ENCODE measurements around the gene DCUN1D2.

DCUN1D2 gene

DNA sequence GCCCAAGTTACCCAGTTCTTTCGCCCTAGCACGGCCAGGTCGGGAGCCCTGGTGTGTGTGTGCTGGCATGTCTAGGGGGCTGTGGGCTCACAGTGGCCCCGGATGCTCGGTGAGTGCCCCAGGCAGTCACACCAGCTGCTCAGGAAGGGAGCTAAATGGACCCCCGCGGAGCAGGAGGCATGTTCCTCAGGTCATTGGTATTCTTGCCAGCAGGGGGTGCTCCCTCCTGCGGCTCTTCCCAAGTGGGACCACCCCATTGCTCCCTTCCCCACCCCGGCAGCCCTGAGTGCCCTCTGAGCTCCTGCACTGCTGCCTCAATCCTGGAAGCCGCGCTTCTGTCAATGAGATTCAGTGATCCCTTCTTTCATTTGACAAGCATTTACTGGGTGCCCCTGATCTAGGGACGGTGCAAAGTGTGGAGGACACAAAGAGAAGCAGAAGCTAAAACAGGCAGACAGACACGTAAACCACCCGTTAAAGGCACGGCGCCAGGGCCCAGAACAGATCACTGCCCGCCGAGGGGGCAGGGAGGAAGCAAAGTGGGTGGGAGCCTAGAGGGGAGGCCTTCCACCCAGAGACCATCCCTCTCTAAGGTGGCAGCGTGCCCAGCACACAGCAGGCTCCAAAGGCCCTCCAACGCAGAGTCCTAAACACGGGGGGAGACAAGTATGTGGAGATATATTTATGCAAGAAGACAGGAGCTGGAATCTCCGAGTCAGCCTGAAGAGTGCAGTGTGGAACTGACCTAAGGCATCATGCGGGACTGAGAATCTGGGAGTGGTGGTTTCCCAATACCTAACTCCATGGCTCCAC is 32.1 kb downstream of the DCUN1D2 start:
- H3K4me3 ChIP-seq = no peak overlapping the region
- H3K27ac ChIP-seq = no peak overlapping the region
- TF ChIP-seq CTCF (IDR thresholded peaks at IDR 0.05) = no peak
- DNase-seq (ENCODE audit: low spot score) = no peak

- H3K4me3 ChIP-seq = no peak overlapping the region
- no peak for DNase-seq (ENCODE audit: low spot score)
- TF ChIP-seq CTCF (IDR thresholded peaks at IDR 0.05) = no peak
- no peak overlapping the region for H3K27ac ChIP-seq
These were observed 33.0 kb downstream of the DCUN1D2 start for GRCh38 chr13:113457510-113457909.

DNA sequence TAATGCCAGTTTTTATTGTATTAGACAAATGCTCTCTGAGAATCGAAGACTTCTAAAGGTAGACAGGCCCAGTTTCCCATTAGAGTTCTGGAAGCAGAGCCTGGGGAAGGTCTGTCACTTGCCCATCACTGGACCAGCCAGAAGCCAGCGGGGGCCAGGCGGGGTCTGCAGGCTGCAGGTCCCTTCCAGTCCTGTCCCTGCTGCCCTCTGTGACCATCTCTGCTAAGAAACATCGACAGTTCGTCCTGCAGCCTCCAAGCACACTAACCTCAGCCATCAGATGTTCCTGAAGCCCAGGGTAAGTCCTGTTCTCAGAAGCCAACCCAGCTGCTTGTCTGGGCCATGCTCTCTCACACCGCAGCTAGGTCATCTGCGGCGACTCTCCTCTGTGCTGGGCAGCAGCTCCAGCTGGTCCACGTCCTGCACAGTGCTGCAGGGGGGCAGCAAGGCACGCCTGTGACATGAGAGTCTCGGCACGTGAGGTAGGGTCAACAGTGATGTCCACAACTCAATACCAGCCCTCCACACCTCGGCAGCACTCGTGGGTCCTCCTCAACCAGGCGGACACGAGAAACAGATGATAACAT is 34.3 kb downstream of the DCUN1D2 start:
- TF ChIP-seq CTCF (IDR thresholded peaks at IDR 0.05) = no peak
- DNase-seq (ENCODE audit: low spot score) = no peak
- Histone ChIP-seq H3K4me3 (no peak overlapping the region), H3K27ac (no peak overlapping the region)

DNA sequence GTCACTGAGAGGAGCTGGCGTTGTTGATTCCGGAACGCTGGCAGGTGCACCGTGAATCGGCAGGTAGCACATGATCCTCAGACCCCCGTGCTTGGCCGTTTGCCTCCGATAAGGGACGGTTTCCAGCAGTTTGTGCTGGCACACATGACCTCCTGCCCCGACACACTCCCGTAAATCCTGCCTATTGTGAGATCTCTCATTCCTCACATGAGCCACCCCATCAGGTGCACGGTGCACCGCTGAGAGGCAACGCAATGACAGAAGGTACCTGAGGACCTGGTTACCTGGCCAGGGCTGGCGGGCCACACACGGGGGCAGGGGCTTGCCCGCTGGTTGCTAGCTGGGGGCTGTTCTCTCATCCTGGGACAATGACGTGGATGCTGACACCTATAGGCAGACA is 35.1 kb downstream of the DCUN1D2 start:
- H3K4me3 ChIP-seq = no peak overlapping the region
- DNase-seq (ENCODE audit: low spot score) = no peak
- H3K27ac ChIP-seq = no peak overlapping the region
- TF ChIP-seq CTCF (IDR thresholded peaks at IDR 0.05) = no peak

DNA sequence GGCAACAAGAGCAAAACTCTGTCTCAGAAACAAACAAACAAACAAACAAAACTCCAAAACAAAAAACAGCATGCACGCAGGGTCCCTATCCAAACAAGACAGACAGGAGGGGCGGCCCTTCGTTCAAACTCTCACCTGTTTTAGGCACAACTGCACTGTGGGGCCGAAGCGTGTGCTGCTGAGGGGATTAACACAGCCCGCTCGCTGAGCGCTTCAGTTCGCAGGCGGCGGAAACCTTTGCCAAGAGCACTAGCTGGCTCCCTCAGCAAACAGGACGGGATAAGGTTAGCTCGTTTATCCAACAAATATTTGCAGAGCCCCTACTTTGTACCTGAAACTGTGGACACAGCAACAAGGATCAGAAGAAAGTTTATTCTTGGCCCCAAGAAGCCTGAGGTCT is 35.6 kb downstream of the DCUN1D2 start:
- no peak overlapping the region for H3K4me3 ChIP-seq
- no peak overlapping the region for H3K27ac ChIP-seq
- no peak for TF ChIP-seq CTCF (IDR thresholded peaks at IDR 0.05)
- no peak for DNase-seq (ENCODE audit: low spot score)

- DNase-seq (ENCODE audit: low spot score) = peak; percentile 64
- no peak for TF ChIP-seq CTCF (IDR thresholded peaks at IDR 0.05)
These were observed 37.3 kb downstream of the DCUN1D2 start, which contains the start of gene ADPRHL1 for GRCh38 chr13:113452942-113453901. ADPRHL1 (minus strand) TSS chr13:113453488; CDS start chr13:113453437, 51 bp downstream.

More at GRCh38 chr13:113452942-113453901, 37.3 kb downstream of the DCUN1D2 start, which contains the start of gene ADPRHL1:
- Histone ChIP-seq H3K27ac (peak within 1 kb of the TSS in 1 of 2 donors; percentile 80), H3K4me3 (no peak within 1 kb of the TSS)

All from coronary artery (tissue), 2 donors.